Central memory CD8-positive, alpha-beta T cell (primary cell): Measurements from ENCODE around the gene CPEB3.
"Not testable (repeated sequence)": the region's sequence is repeated elsewhere in the genome, so short reads cannot be mapped to it uniquely, and the experiment has no call there.

Source experiments
- ATAC-seq: fragments of 150-1000 bp; cut with Tn5 transposase; replicated peaks from 2 replicates; pipeline ENCODE4 v1.10.0; 2022; ENCODE audit warnings: mild to moderate bottlenecking, moderate FRiP score, moderate number of reproducible peaks; ENCODE audit not compliant: poor library complexity, severe bottlenecking; ENCODE audit errors: extremely low read depth
- DNase-seq, 2 donors: peaks; one replicate each; pipeline ENCODE4 v3.0.0; 2021; ENCODE audit warnings: low spot score in 2 of 2
- H3K27ac Mint-ChIP-seq: one replicate; pipeline ENCODE4 v1.8.0; 2022; ENCODE audit warnings: low read depth, mild to moderate bottlenecking, moderate library complexity, mixed read lengths
- H3K27me3 Mint-ChIP-seq: one replicate; pipeline ENCODE4 v1.8.0; 2022; ENCODE audit warnings: mixed read lengths
- H3K36me3 Mint-ChIP-seq: one replicate; pipeline ENCODE4 v1.8.0; 2022; ENCODE audit warnings: mild to moderate bottlenecking, moderate library complexity, mixed read lengths; ENCODE audit not compliant: insufficient read depth
- H3K4me1 Mint-ChIP-seq: one replicate; pipeline ENCODE4 v1.8.0; 2022; ENCODE audit warnings: mixed read lengths
- H3K4me3 Mint-ChIP-seq: one replicate; pipeline ENCODE4 v1.8.0; 2022; ENCODE audit warnings: mild to moderate bottlenecking, moderate library complexity, mixed read lengths
- H3K9me3 Mint-ChIP-seq: one replicate; pipeline ENCODE4 v1.8.0; 2022; ENCODE audit warnings: mixed read lengths

Gene CPEB3

DNA sequence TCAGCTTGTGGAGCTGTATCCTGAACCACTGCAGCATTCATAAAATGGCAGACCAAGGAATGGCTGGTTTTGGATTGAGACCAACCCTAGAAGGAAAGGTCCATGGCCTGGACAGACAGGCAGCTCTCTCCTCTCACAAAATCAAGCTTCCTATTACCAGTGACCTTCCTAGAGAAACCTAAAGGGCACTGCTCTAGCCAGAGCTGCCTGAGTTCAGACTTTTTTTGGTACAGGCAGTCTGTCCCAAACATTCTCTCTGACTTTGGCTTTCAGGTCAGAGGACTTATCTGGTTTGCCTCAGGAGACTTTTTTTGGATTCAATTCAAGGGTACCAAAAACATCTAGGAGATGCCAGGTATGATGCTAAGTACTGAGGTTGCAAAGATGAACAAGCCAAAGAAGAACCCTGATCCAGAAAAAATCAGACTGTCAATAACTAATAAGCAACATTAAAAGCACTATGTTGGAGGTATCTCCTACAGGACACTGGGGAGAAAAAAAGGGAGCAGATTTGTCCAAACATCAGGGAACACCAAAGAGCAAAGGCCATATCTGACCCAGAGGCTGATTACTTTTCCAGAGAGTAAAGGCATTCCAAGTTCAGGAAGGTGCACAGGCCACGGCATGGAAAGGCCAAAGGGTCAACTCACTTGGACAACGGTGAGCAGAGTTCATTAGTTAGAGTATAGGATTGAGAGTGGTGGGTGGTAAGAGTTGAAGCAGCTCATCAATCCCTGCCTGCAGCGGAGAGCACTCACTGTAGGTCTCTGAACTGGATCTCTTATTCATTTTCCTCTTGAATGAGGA is 169.0 kb downstream of the CPEB3 start:
- H3K27ac Mint-ChIP-seq, result no peak overlapping the region
- H3K4me3 Mint-ChIP-seq, result no peak overlapping the region
- DNase-seq (no peak), ATAC-seq (no peak)
- H3K27me3 Mint-ChIP-seq, result no peaks in the 10 kb centered on the region
- peaks cover 2% of the 10 kb centered on the region for H3K36me3 Mint-ChIP-seq
- H3K4me1 Mint-ChIP-seq, result peaks cover 7% of the 10 kb centered on the region
- no peaks in the 10 kb centered on the region for H3K9me3 Mint-ChIP-seq

DNA sequence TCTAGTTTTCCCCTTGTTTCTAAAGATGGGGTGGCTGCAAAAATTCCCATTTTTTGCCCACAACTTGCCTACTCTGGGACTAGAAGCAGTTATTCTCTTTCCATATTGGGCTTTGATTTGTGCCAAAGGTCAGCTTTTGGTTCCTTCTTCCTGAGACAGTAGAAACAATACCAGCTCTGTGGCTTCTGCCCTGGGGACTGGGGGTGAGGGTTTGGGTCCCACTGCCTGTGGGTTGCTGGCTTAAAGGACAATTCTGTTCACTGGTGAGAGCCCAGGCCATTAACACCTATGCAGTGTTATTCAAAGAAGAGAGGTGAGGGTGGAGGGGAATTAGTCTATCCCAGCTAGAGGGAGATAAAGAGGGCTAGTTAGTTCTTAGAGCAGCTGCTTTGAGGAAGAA is 171.5 kb downstream of the CPEB3 start:
- no peak for DNase-seq
- H3K36me3 Mint-ChIP-seq, result peaks cover 2% of the 10 kb centered on the region
- peaks cover 7% of the 10 kb centered on the region for H3K4me1 Mint-ChIP-seq
- H3K9me3 Mint-ChIP-seq, result no peaks in the 10 kb centered on the region
- no peak overlapping the region for H3K4me3 Mint-ChIP-seq
- H3K27me3 Mint-ChIP-seq, result no peaks in the 10 kb centered on the region
- no peak overlapping the region for H3K27ac Mint-ChIP-seq
- no peak for ATAC-seq

DNA sequence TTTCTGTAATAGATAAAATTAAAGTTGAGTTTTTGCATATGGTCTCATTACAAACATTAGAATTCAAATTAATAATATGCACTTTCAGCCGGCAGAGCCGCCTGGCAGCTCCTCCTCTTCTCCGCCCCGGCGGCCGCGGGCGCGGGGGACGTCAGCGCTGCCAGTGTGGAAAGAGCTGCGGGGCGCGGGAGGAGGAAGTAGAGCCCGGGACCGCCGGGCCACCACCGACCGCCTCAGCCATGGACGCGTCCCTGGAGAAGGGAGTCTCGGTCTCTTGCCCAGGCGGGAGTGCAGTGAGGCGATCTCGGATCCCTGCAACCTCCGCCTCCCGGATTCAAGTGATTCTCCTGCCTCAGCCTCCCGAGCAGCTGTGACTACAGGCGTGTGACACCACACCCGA is 176.0 kb downstream of the CPEB3 start:
- not testable (repeated sequence) for DNase-seq

DNA sequence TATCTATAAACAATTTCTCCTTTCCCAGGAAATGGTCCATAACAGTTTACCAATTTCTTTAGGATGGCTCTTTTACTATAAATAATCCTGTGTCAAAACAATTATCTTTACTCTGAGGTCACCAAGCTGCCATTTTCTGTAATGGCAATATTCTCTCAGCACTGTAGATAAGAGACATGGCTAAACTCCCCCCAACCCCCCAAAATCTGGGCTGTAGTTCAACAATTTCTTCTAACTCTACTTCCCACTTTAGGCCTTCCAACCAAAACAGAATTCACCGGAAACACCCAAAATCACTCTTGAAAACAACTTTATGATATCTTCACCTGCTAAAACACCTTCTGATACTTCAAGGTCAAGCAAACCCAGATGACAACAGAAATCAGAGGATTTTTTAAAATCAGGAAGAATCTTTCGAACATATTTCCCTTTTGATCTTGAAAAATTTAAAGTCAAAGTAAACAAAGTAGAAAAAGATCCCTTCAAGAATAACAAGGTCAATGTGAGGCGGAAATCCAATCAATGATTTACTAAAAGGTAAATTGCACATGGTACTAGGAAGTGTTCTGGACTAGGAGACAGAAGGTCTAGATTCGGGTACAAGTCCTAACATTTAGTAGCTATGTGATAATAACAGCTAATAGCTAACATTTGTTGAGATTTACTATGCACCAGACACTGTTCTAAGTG is 176.8 kb downstream of the CPEB3 start:
- H3K4me1 Mint-ChIP-seq, result no peaks in the 10 kb centered on the region
- H3K27ac Mint-ChIP-seq, result no peak overlapping the region
- DNase-seq, result no peak

More for the DNA sequence above, 176.0 kb downstream of the CPEB3 start:
- not testable (repeated sequence) for H3K27ac Mint-ChIP-seq, H3K36me3 Mint-ChIP-seq, H3K9me3 Mint-ChIP-seq, H3K4me3 Mint-ChIP-seq, ATAC-seq, H3K4me1 Mint-ChIP-seq, H3K27me3 Mint-ChIP-seq

DNA sequence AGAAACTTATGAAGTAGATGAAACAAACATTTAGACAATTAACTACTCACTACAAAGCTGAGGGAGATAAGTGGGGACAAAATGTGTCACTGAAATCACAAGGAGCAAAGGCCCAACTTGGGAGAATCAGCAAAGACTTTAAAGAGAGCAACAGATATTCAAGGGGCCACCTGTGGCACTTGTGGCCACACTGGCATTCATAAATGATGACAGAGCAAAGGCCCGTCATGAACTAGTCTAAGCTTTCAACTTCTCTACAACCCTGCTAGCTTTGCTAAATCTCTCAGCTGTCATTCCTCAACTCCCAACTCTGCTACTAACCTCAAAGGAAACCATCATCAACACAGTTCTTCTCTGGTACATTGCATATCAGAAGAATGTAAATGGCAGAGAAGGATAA is 178.4 kb downstream of the CPEB3 start:
- DNase-seq, result no peak
- H3K4me3 Mint-ChIP-seq, result no peak overlapping the region
- H3K36me3 Mint-ChIP-seq, result peaks cover 3% of the 10 kb centered on the region
- H3K4me1 Mint-ChIP-seq, result no peaks in the 10 kb centered on the region
- no peak for ATAC-seq
- H3K27me3 Mint-ChIP-seq, result no peaks in the 10 kb centered on the region
- H3K27ac Mint-ChIP-seq, result no peak overlapping the region
- H3K9me3 Mint-ChIP-seq, result no peaks in the 10 kb centered on the region

More for the DNA sequence above, 176.8 kb downstream of the CPEB3 start:
- H3K4me3 Mint-ChIP-seq, result no peak overlapping the region
- no peaks in the 10 kb centered on the region for H3K9me3 Mint-ChIP-seq
- ATAC-seq, result no peak
- H3K36me3 Mint-ChIP-seq, result peaks cover 4% of the 10 kb centered on the region
- no peaks in the 10 kb centered on the region for H3K27me3 Mint-ChIP-seq

DNA sequence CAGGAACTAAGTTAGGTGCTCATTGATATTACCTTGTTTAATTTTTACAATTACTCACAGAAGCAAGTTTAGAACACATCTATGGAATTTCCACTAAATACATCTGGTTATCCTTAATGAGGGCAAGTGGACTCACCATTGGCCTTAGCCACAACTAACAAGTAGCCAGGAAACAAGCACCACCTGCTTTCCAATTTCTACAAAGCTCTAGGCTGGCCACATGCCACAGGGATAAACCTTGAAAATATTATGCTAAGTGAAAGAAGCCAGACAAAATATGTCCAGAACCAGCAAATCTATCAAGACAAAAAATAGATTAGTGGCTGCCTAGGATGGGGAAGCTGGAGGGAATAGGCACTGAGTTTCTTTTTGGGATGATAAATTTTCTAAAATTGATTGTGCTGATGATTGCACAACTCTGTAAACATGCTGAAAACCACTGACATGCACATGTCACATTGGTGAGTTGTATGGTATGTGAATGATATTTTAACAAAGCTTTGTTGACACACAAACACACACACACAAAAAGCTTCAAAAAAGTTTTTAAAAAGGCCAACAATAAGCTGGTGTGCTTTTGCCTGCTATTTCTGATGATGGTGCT is 179.4 kb downstream of the CPEB3 start:
- DNase-seq, result no peak
- Mint-ChIP-seq H3K36me3 (peaks cover 3% of the 10 kb centered on the region), H3K9me3 (no peaks in the 10 kb centered on the region), H3K27ac (no peak overlapping the region), H3K27me3 (no peaks in the 10 kb centered on the region), H3K4me3 (no peak overlapping the region), H3K4me1 (no peaks in the 10 kb centered on the region)
- no peak for ATAC-seq

DNA sequence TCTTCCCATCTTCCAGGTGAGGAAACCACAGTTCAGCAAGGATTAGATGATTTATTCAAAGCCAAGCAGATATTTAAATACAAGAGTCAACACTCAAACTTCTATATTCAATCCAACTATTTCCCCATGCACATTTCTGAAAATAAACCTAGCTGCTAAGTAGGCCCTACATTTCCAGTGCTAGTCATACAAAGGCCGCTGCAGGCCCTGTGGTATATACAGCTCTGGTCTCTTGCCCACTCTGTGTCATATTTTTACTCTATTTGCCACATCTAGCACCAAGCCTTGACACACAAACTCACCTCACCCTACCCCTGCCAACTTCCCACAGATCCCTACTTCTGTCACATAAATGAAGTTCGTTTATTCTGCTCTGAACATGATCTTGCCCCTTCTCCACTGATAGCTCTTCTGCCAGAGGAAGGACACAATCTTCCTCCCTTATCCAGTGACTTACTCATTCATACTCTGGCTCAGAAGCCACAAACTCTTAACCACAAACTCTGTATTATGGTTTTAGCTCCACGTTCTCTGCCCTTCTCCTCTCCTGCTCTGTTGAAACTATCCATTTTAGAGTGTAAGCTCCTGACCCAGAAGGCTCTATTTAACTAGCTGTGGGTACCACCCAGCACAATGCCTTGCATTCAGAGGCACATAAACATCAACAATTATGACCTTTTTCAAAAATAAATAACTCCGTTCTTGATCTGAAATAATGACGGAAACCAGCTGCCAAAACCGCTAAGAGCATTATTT is 180.7 kb downstream of the CPEB3 start:
- H3K27me3 Mint-ChIP-seq, result no peaks in the 10 kb centered on the region
- H3K9me3 Mint-ChIP-seq, result no peaks in the 10 kb centered on the region
- no peak overlapping the region for H3K27ac Mint-ChIP-seq
- DNase-seq, result no peak
- H3K4me1 Mint-ChIP-seq, result no peaks in the 10 kb centered on the region
- H3K4me3 Mint-ChIP-seq, result no peak overlapping the region
- no peak for ATAC-seq
- H3K36me3 Mint-ChIP-seq, result peaks cover 3% of the 10 kb centered on the region

DNA sequence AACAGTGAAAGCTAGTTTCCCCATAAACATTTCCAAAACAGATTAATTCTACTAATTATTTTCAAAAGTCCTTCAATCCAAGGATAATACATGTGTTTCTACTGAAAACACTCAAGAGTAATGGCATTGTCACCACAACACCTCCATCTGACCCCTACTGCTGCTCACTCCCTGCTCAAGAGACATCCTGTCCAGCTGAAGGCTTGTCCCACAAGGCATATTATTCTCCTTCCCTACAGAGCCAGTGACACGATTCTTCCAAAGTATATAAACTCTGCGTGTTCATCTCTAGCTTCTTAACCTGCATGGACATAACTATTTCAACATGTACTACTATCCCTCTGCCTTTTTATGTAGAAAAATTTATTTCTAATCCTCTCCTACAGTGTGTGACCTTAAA is 182.1 kb downstream of the CPEB3 start:
- peaks cover 1% of the 10 kb centered on the region for H3K36me3 Mint-ChIP-seq
- H3K4me3 Mint-ChIP-seq, result no peak overlapping the region
- no peaks in the 10 kb centered on the region for H3K9me3 Mint-ChIP-seq
- no peak for ATAC-seq
- no peak overlapping the region for H3K27ac Mint-ChIP-seq
- no peaks in the 10 kb centered on the region for H3K27me3 Mint-ChIP-seq
- no peaks in the 10 kb centered on the region for H3K4me1 Mint-ChIP-seq
- no peak for DNase-seq

DNA sequence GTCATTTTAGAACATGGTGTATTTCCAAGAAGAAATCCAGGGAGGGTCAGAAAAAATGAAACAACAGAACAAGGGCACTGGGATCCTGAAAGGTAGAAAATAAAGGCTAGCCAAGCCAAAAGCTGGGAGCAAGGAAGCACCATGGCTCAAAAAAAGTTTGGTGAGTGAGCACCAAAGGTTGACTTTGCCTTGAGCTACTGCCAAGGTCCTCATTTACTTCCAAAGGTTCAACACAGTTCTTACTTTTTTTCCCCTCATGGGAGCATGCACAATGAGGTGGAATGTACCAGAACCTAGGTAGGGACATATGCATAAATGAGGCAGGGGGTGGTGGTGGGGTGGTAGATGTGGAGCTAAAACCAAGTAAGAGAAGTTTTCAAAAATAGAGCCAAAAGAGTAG is 182.8 kb downstream of the CPEB3 start:
- Mint-ChIP-seq H3K27ac (no peak overlapping the region), H3K36me3 (peaks cover 1% of the 10 kb centered on the region), H3K9me3 (no peaks in the 10 kb centered on the region), H3K4me1 (no peaks in the 10 kb centered on the region), H3K4me3 (no peak overlapping the region), H3K27me3 (no peaks in the 10 kb centered on the region)
- DNase-seq (no peak), ATAC-seq (no peak)

DNA sequence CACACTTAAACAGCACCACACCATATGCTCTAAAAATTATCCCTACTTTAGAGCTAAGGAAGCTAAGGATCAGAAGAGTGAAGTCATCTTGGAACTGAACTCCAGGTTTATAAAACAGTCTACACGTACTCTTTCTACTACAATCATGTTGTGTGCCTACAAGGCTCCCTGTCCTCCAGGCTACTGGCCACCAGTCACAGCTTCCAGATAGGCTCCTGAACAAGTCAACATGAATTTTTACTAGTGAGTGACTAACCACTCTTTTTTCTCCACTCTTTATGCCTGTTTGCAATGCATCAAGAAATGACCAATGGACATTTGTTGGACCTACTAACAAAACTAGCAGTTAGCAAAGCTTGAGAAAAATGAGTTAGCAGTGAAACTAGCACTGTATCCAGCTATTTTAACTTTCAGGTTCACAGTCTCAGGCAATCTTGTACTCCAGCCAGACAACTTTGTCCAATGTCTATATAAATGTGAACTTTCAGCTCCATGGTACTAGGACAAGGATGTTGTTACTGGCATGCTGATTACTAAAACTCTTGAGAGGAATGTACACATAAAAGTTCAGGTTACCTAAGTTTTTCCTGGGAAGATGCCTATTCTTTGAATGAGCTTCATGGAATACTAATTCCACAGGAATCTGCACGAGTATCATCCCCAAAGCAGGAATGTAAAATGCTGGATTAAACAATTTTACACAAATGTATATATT is 187.3 kb downstream of the CPEB3 start:
- peaks cover 19% of the 10 kb centered on the region for H3K4me1 Mint-ChIP-seq
- ATAC-seq (no peak), DNase-seq (no peak)
- H3K36me3 Mint-ChIP-seq, result no peaks in the 10 kb centered on the region
- no peaks in the 10 kb centered on the region for H3K9me3 Mint-ChIP-seq
- H3K27me3 Mint-ChIP-seq, result no peaks in the 10 kb centered on the region
- no peak overlapping the region for H3K4me3 Mint-ChIP-seq
- no peak overlapping the region for H3K27ac Mint-ChIP-seq

DNA sequence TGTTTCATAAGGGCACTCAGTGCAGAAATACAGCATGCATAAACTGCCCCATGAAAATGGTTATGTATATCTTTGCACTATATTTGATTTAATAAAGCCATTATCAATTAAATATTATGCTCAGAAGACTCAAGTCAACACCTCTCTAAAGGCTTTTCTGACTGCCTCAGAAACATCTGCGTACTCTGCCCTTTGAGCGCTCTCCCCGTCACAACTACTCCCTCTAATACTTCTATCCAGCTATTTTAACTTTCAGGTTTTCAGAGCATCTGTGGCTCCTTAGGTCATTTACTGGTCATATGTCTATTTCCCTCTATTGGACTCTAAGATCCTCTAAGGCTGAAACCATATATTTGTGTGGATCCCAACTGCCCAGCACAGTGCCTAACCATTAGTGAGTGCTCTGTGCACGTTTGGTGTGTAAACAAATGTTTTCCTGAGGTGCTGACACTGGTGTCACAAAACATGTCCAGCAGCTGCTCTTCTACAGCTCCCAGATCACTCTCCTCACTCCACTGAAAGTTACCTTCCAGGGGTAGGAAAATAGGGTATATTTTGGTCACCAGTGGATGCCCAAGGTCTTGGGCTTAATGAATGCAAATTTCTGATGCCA is 188.2 kb downstream of the CPEB3 start:
- no peaks in the 10 kb centered on the region for H3K27me3 Mint-ChIP-seq
- peaks cover 19% of the 10 kb centered on the region for H3K4me1 Mint-ChIP-seq
- no peaks in the 10 kb centered on the region for H3K36me3 Mint-ChIP-seq
- no peaks in the 10 kb centered on the region for H3K9me3 Mint-ChIP-seq
- no peak overlapping the region for H3K4me3 Mint-ChIP-seq
- DNase-seq (no peak), ATAC-seq (no peak)
- H3K27ac Mint-ChIP-seq, result no peak overlapping the region

DNA sequence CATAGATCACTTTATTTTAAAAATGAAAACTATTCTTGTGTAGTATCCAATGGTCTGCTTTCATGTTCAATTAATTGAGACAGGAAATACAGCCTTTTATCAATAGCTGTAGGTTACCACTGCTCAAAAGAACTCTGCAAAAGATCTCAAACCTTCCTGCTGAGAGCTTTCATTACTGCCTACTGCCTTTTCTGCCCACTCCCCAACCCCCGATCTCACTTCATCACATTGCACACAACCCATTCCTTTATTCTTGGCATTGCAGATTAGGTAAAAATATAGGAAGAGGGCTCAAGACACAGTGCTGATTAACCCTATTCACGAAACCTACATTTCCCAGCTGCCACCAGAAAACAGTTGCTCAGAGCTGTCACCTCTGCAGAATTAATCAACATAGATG is 195.9 kb downstream of the CPEB3 start:
- no peak for ATAC-seq
- no peak for DNase-seq
- H3K4me3 Mint-ChIP-seq, result no peak overlapping the region
- H3K4me1 Mint-ChIP-seq, result peaks cover 5% of the 10 kb centered on the region
- H3K9me3 Mint-ChIP-seq, result no peaks in the 10 kb centered on the region
- peaks cover 2% of the 10 kb centered on the region for H3K36me3 Mint-ChIP-seq
- H3K27me3 Mint-ChIP-seq, result no peaks in the 10 kb centered on the region
- no peak overlapping the region for H3K27ac Mint-ChIP-seq
